Breast epithelium (tissue), 4 donors: ENCODE measurements around the gene QPCTL. TPM values are rescaled to one million over a fixed set of nuclear protein-coding genes. Genes with fewer than 3 reads are reported as not detected.
"Not testable (repeated sequence)": the region's sequence is repeated elsewhere in the genome, so short reads cannot be mapped to it uniquely, and the experiment has no call there.

ENCODE experiments used
- DNase-seq, 2 donors: peaks; one replicate each; pipeline ENCODE4 v3.0.0-alpha.2; 2019; ENCODE audit warnings: low spot score in 2 of 2
- H3K27ac ChIP-seq, 2 donors: fragments of 200-600 bp; sonication (generic) in 1 of 2; one replicate each; pipeline ENCODE4 v1.5.1; 2016 to 2019; ENCODE audit warnings: mild to moderate bottlenecking in 1 of 2
- H3K27me3 ChIP-seq, 2 donors: fragments of 200-600 bp; sonication (generic) in 1 of 2; one replicate each; pipeline versions ENCODE4 v1.5.1 to v1.6.0; 2017 to 2019; ENCODE audit warnings: control low read depth in 1 of 2, mild to moderate bottlenecking in 1 of 2
- H3K36me3 ChIP-seq: fragments of 200-600 bp; one replicate; pipeline ENCODE4 v1.5.1; 2019
- H3K4me1 ChIP-seq, 2 donors: fragments of 200-600 bp; sonication (generic); one replicate each; pipeline ENCODE4 v1.5.1; 2016 to 2019; ENCODE audit warnings: control low read depth in 1 of 2
- H3K4me3 ChIP-seq, 3 donors: fragments of 200-600 bp; sonication (generic); 1 replicate in 2 of 3; 2 replicates in 1 of 3; pipeline ENCODE4 v1.5.1; 2016 to 2019; ENCODE audit warnings: mild to moderate bottlenecking in 3 of 3, moderate library complexity in 2 of 3
- H3K9me3 ChIP-seq, 2 donors: fragments of 200-600 bp; sonication (generic) in 1 of 2; one replicate each; pipeline ENCODE4 v1.5.1; 2016 to 2019; ENCODE audit warnings: control low read depth in 1 of 2
- CTCF ChIP-seq, 3 donors: fragments of 450-650 bp; IDR thresholded peaks; one replicate each; pipeline ENCODE4 v1.5.1; 2016 to 2017; ENCODE audit warnings: antibody characterized with exemption in 3 of 3, mild to moderate bottlenecking in 3 of 3, moderate library complexity in 3 of 3
- POLR2A ChIP-seq: fragments of 450-650 bp; IDR thresholded peaks from one replicate; pipeline ENCODE4 v1.6.1; 2016; ENCODE audit warnings: antibody characterized with exemption, mild to moderate bottlenecking, moderate library complexity
- POLR2AphosphoS5 ChIP-seq, 3 donors: sonication (generic); formaldehyde crosslinking; IDR thresholded peaks; one replicate each; pipeline ENCODE4 v1.6.1; 2017; ENCODE audit warnings: antibody characterized with exemption in 3 of 3
- intact Hi-C: fragments of 100-400 bp; cut with DNase I; formaldehyde crosslinking; loops from one replicate; pipeline ENCODE4 v1.15.1; 2023; ENCODE audit warnings: low total_unique reads
- total RNA-seq, 3 donors: library from RNA; depleted of rRNA; stranded (reverse); fragments of >200 nt; gene quantifications; one replicate each; pipeline ENCODE4 v1.1.0, GENCODE V29; 2016

The QPCTL gene
- total RNA-seq, 3 donors from 2014 or later, result 6.1 to 9.4 (median 7.2) TPM

DNA sequence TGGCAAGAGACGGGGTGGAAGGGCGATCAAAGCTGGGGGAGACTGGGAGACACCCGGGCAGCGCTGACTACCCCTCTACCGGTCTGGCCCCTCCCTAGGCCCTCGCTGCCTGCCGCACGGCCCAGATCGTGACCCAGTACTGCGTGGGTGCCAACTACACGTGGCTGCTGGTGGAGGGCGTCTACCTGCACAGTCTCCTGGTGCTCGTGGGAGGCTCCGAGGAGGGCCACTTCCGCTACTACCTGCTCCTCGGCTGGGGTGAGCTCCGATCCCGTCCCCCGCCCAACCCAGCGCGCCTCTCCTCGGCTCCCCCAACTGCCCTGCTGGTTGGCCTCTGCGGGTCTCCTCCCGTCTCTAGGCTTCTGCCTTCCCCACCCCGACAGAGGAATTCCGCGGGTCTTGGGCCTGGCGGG lies 15.6 kb upstream of the QPCTL start:
- DNase-seq, result peak in 1 of 2 donors; percentile 34
- Histone ChIP-seq H3K36me3 (no peaks in the 10 kb centered on the region), H3K4me1 (no peaks in the 10 kb centered on the region), H3K9me3 (no peaks in the 10 kb centered on the region), H3K27ac (peak overlapping the region; percentile 48 to 70), H3K4me3 (peak overlapping the region in 2 of 3 donors; percentile 59 to 64), H3K27me3 (no peaks in the 10 kb centered on the region)
- no peak for TF ChIP-seq POLR2AphosphoS5 (IDR thresholded peaks at IDR 0.05)
- no peak for TF ChIP-seq CTCF (IDR thresholded peaks at IDR 0.05)
- no peak for TF ChIP-seq POLR2A
- intact Hi-C loops, result no loop called here

GRCh38 chr19:45677351-45678230 lies 14.9 kb upstream of the QPCTL start:
- H3K27ac ChIP-seq, result peak overlapping the region; percentile 48 to 70
- H3K9me3 ChIP-seq, result no peaks in the 10 kb centered on the region
- H3K27me3 ChIP-seq, result no peaks in the 10 kb centered on the region
- TF ChIP-seq POLR2AphosphoS5 (IDR thresholded peaks at IDR 0.05) (no peak), CTCF (IDR thresholded peaks at IDR 0.05) (no peak), POLR2A (no peak)
- DNase-seq, result peak; percentile 89 to 96
- intact Hi-C loops, result no loop called here
- H3K4me1 ChIP-seq, result no peaks in the 10 kb centered on the region
- no peaks in the 10 kb centered on the region for H3K36me3 ChIP-seq
- peak overlapping the region in 2 of 3 donors; percentile 59 to 64 for H3K4me3 ChIP-seq

- H3K27me3 ChIP-seq, result no peaks in the 10 kb centered on the region
- H3K4me3 ChIP-seq, result peak overlapping the region; percentile 27 to 66 (median 45)
- peak; percentile 88 to 90 for DNase-seq
- H3K27ac ChIP-seq, result peak overlapping the region; percentile 86 to 89
- TF ChIP-seq POLR2AphosphoS5 (IDR thresholded peaks at IDR 0.05), result peak in 1 of 3 donors; percentile 39
- TF ChIP-seq CTCF (IDR thresholded peaks at IDR 0.05), result peak; percentile 94 to 98 (median 95)
- no peak for TF ChIP-seq POLR2A
- intact Hi-C loops, result no loop called here
- H3K4me1 ChIP-seq, result no peaks in the 10 kb centered on the region
- no peaks in the 10 kb centered on the region for H3K9me3 ChIP-seq
- no peaks in the 10 kb centered on the region for H3K36me3 ChIP-seq
Observed at GRCh38 chr19:45681391-45682015, 11.0 kb upstream of the QPCTL start.

DNA sequence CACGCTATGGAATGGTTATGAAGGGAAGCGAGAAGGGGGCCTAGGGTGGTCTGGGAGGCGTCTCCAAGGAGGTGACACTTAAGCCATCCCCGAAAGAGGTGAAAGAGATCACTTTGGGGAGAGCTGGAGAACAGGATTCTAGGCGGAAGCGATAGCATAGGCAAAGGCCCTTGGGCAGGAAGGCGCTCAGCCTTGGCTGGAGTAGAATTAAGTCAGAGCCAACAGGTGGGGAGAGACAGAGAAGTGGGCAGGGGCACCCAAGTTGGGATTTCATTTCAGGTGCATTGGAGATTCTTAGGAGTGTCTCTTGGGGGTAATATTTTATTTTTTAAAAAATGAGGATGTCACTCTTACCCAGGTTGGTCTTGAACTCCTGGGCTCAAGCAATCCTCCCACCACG lies 10.3 kb upstream of the QPCTL start:
- intact Hi-C loops, result no loop called here
- no peak overlapping the region for H3K4me3 ChIP-seq
- H3K27me3 ChIP-seq, result no peaks in the 10 kb centered on the region
- H3K36me3 ChIP-seq, result no peaks in the 10 kb centered on the region
- no peak for DNase-seq
- no peaks in the 10 kb centered on the region for H3K4me1 ChIP-seq
- no peaks in the 10 kb centered on the region for H3K9me3 ChIP-seq
- TF ChIP-seq CTCF (IDR thresholded peaks at IDR 0.05) (no peak), POLR2A (no peak), POLR2AphosphoS5 (IDR thresholded peaks at IDR 0.05) (no peak)
- peak overlapping the region; percentile 86 to 89 for H3K27ac ChIP-seq

DNA sequence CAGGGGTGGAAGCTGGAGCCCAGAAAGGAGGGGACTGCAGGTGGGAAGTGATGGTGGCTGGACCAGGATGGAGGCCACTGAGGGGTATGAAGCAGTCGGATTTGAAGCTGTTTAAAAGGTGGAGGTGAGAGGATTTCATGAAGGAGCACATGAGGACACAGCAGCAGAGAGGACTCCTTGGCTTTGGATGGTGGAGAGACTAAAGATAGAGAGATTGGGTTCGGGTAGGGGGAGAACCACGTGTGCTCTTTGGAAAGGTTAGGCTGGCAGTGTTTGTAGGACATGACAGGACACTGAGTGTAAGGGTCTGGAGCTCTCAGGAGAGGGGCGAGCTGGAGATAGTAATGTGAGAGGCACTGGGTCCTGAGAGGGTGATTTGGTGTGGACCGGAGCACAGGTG lies 9.6 kb upstream of the QPCTL start:
- Histone ChIP-seq H3K4me1 (no peaks in the 10 kb centered on the region), H3K9me3 (no peaks in the 10 kb centered on the region), H3K4me3 (no peak overlapping the region), H3K27me3 (no peaks in the 10 kb centered on the region), H3K27ac (no peak overlapping the region), H3K36me3 (no peaks in the 10 kb centered on the region)
- TF ChIP-seq POLR2AphosphoS5 (IDR thresholded peaks at IDR 0.05), result no peak
- TF ChIP-seq CTCF (IDR thresholded peaks at IDR 0.05), result no peak
- TF ChIP-seq POLR2A, result no peak
- no peak for DNase-seq
- intact Hi-C loops, result no loop called here

GRCh38 chr19:45685045-45685444 lies 7.4 kb upstream of the QPCTL start:
- H3K27ac ChIP-seq, intact Hi-C loops, H3K4me3 ChIP-seq, DNase-seq, H3K27me3 ChIP-seq, H3K9me3 ChIP-seq, H3K4me1 ChIP-seq, H3K36me3 ChIP-seq: not testable (repeated sequence)
